HepG2 (cell line): ENCODE results near the gene APOC4. TPM values are rescaled to one million over a fixed set of nuclear protein-coding genes. Genes with fewer than 3 reads are reported as not detected.

Source experiments
- HOXA3 ChIP-seq: sonication (generic); formaldehyde crosslinking; IDR thresholded peaks from 2 replicates; pipeline ENCODE4 v1.5.0; 2020; ENCODE audit warnings: missing genetic modification reagents
- KDM2A ChIP-seq: sonication (generic); formaldehyde crosslinking; IDR thresholded peaks from 2 replicates; pipeline ENCODE4 v1.4.0; 2020; ENCODE audit warnings: low read depth, missing genetic modification reagents, borderline replicate concordance
- NFE2 ChIP-seq: sonication (generic); formaldehyde crosslinking; IDR thresholded peaks from 2 replicates; pipeline ENCODE4 v1.4.0; 2020; ENCODE audit warnings: missing genetic modification reagents
- PCBP1 ChIP-seq: fragments of 200-400 bp; formaldehyde crosslinking; IDR thresholded peaks from 2 replicates; pipeline ENCODE4 v1.6.1; 2017; ENCODE audit warnings: mild to moderate bottlenecking, low read depth, low read length, borderline replicate concordance
- POLR2A ChIP-seq, 2 experiments: IDR thresholded peaks; 2 replicates each; pipeline ENCODE4 v1.6.1; 2011; ENCODE audit warnings: low read depth in 2 of 2, low read length in 2 of 2, mild to moderate bottlenecking in 1 of 2, moderate library complexity in 1 of 2; ENCODE audit not compliant: insufficient read depth in 1 of 2
- POLR2AphosphoS2 ChIP-seq: IDR thresholded peaks from 2 replicates; pipeline ENCODE4 v1.6.1; 2011; ENCODE audit warnings: low read depth, low read length, improper control_type of control experiment
- POLR2AphosphoS5 ChIP-seq: IDR thresholded peaks from 2 replicates; pipeline ENCODE4 v1.6.1; 2012; ENCODE audit warnings: low read depth, low read length
- RARG ChIP-seq: sonication (generic); formaldehyde crosslinking; IDR thresholded peaks from 2 replicates; pipeline ENCODE4 v1.4.0; 2020; ENCODE audit warnings: low read depth, mild to moderate bottlenecking, missing genetic modification reagents
- RBAK ChIP-seq: sonication (generic); formaldehyde crosslinking; IDR thresholded peaks from 2 replicates; pipeline ENCODE4 v1.5.1; 2020; ENCODE audit warnings: mild to moderate bottlenecking, missing genetic modification reagents
- SAFB2 ChIP-seq: sonication (generic); formaldehyde crosslinking; IDR thresholded peaks from 2 replicates; pipeline ENCODE4 v1.5.1; 2020; ENCODE audit warnings: missing genetic modification reagents, low read depth, mild to moderate bottlenecking, borderline replicate concordance
- SATB2 ChIP-seq: sonication (generic); formaldehyde crosslinking; IDR thresholded peaks from 2 replicates; pipeline ENCODE4 v1.5.0; 2020; ENCODE audit warnings: missing genetic modification reagents
- TSC22D2 ChIP-seq: sonication (generic); formaldehyde crosslinking; IDR thresholded peaks from 2 replicates; pipeline ENCODE4 v1.5.1; 2020; ENCODE audit warnings: missing genetic modification reagents, mild to moderate bottlenecking, borderline replicate concordance
- ZBTB8A ChIP-seq: sonication (generic); formaldehyde crosslinking; IDR thresholded peaks from 2 replicates; pipeline ENCODE4 v1.4.0; 2020; ENCODE audit warnings: mild to moderate bottlenecking, low read depth, missing genetic modification reagents, borderline replicate concordance
- ZIK1 ChIP-seq: sonication (generic); formaldehyde crosslinking; IDR thresholded peaks from 2 replicates; pipeline ENCODE4 v1.5.0; 2020; ENCODE audit warnings: mild to moderate bottlenecking, low read depth, missing genetic modification reagents, borderline replicate concordance
- ZMAT3 ChIP-seq: sonication (generic); formaldehyde crosslinking; conservative IDR thresholded peaks from 2 replicates; pipeline ENCODE4 v1.7.0; 2021; ENCODE audit warnings: missing genetic modification reagents
- ZNF382 ChIP-seq: sonication (generic); formaldehyde crosslinking; IDR thresholded peaks from 2 replicates; pipeline ENCODE4 v1.5.0; 2020; ENCODE audit warnings: missing genetic modification reagents, mild to moderate bottlenecking, borderline replicate concordance
- ZNF598 ChIP-seq: sonication (generic); formaldehyde crosslinking; IDR thresholded peaks from 2 replicates; pipeline ENCODE4 v1.5.1; 2020; ENCODE audit warnings: mild to moderate bottlenecking, missing genetic modification reagents, borderline replicate concordance
- ZNF768 ChIP-seq: sonication (generic); formaldehyde crosslinking; IDR thresholded peaks from 2 replicates; pipeline ENCODE4 v1.4.0; 2020; ENCODE audit warnings: missing genetic modification reagents
- polyA plus RNA-seq, 8 experiments: library from polyadenylated mRNA; depleted of rRNA in 3 of 8; stranded (reverse) in 7 of 8; unstranded in 1 of 8; fragments of >200 nt; fragmentation: Illumina TruSeq in 4 of 8; extraction: Trizol in 4 of 8; gene quantifications; 2 replicates each; pipeline versions ENCODE4 v1.2.1 to v1.2.3, GENCODE V29; 2011 to 2016; ENCODE audit warnings: low read depth in 4 of 8, missing spikeins in 1 of 8, mixed read lengths in 1 of 8; ENCODE audit not compliant: insufficient read depth in 1 of 8
- total RNA-seq, 5 experiments: library from RNA; depleted of rRNA; stranded (reverse); fragments of >200 nt; fragmentation: Illumina TruSeq; extraction: Trizol; gene quantifications; 2 replicates each; pipeline ENCODE4 v1.2.3, GENCODE V29; 2016; ENCODE audit warnings: low read depth in 1 of 5
- TF ChIP-seq, protein P1 (sequence below): sonication (generic); formaldehyde crosslinking; IDR thresholded peaks from 2 replicates; pipeline ENCODE4 v1.8.1; 2023; ENCODE audit warnings: missing genetic modification reagents, mild to moderate bottlenecking, borderline replicate concordance
- TF ChIP-seq, protein P2 (sequence below): sonication (generic); formaldehyde crosslinking; conservative IDR thresholded peaks from 2 replicates; pipeline ENCODE4 v1.8.0; 2022; ENCODE audit warnings: low read depth, missing genetic modification reagents
- TF ChIP-seq, protein P3 (sequence below): sonication (generic); formaldehyde crosslinking; IDR thresholded peaks from 2 replicates; pipeline ENCODE4 v1.5.0; 2020; ENCODE audit warnings: mild to moderate bottlenecking, missing genetic modification reagents
- TF ChIP-seq, protein P4 (sequence below): sonication (generic); formaldehyde crosslinking; IDR thresholded peaks from 2 replicates; pipeline ENCODE4 v1.4.0; 2020; ENCODE audit warnings: missing genetic modification reagents, borderline replicate concordance
- TF ChIP-seq, protein P5 (sequence below): sonication (generic); formaldehyde crosslinking; IDR thresholded peaks from 2 replicates; pipeline ENCODE4 v1.4.0; 2020; ENCODE audit warnings: mild to moderate bottlenecking, missing genetic modification reagents

APOC4 gene
- total and polyA plus RNA-seq, 2 of the 13 experiments (the other 11 are each of a cell fraction or from before 2014, with no cell fraction given): 0.46 TPM; not detected in 1

DNA sequence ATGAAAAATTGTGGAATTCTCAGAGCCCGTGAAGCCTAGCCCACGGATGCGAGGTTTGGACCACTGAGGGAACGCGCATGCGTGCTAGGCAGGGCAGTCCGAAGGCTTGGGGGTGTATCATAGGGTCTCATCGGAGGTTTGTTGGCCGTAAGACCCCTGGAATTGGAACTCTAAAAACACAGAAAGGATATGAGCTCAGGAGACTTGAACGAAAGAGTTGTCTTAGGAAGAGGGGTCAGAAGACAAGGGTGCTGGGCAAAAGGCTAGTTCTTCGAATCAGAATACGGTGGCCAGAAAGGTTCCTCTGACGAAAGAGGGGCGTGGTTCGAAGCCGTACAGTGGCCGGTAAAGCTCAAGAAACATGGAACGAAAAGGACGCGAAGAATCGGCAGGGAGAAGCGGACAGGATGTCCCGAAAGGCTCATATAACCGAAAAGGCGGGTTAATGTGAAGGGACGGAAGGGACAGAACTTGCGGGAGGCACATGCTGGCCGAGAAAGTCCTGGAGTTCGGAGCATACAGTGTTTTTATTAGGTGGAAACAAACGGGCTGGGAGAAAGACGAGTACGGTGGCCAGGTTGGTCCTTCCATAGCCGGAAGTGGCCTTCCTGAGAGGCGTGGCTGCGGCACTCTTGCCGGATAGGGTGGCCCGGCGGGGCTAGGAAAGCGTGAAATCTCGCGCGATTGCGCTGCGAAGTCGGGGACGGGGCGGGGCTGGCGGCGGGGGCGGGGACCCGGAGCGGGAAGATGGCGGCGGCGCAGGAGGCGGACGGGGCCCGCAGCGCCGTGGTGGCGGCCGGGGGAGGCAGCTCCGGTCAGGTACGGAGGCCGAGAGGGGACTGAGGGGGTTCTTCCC lies 12.8 kb downstream of the APOC4 start, which contains the start of gene CLPTM1 (continued):
- TF ChIP-seq, protein P1, sequence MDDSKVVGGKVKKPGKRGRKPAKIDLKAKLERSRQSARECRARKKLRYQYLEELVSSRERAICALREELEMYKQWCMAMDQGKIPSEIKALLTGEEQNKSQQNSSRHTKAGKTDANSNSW: no peak
- TF ChIP-seq ZBTB8A (CRISPR knock-in tag): no peak
- TF ChIP-seq POLR2AphosphoS2: peak; percentile 63; the same call in 1 of the 2 replicates
- no peak for TF ChIP-seq SATB2 (CRISPR knock-in tag)
- no peak for TF ChIP-seq ZNF382
- TF ChIP-seq ZNF598: no peak
- no peak for TF ChIP-seq ZMAT3 (CRISPR knock-in tag)
- TF ChIP-seq NFE2 (CRISPR knock-in tag): no peak
- TF ChIP-seq ZIK1 (CRISPR knock-in tag): no peak; the same call in 1 of the 2 replicates
- TF ChIP-seq HOXA3 (CRISPR knock-in tag): peak; percentile 76; the same call in 1 of the 2 replicates
- TF ChIP-seq POLR2AphosphoS5: peak; percentile 71
- TF ChIP-seq, protein P2, sequence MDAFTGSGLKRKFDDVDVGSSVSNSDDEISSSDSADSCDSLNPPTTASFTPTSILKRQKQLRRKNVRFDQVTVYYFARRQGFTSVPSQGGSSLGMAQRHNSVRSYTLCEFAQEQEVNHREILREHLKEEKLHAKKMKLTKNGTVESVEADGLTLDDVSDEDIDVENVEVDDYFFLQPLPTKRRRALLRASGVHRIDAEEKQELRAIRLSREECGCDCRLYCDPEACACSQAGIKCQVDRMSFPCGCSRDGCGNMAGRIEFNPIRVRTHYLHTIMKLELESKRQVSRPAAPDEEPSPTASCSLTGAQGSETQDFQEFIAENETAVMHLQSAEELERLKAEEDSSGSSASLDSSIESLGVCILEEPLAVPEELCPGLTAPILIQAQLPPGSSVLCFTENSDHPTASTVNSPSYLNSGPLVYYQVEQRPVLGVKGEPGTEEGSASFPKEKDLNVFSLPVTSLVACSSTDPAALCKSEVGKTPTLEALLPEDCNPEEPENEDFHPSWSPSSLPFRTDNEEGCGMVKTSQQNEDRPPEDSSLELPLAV (CRISPR knock-in tag): no peak
- no peak for TF ChIP-seq TSC22D2
- peak; percentile 11; the same call in 1 of the 2 replicates for TF ChIP-seq ZNF768 (CRISPR knock-in tag)
- TF ChIP-seq, protein P3, sequence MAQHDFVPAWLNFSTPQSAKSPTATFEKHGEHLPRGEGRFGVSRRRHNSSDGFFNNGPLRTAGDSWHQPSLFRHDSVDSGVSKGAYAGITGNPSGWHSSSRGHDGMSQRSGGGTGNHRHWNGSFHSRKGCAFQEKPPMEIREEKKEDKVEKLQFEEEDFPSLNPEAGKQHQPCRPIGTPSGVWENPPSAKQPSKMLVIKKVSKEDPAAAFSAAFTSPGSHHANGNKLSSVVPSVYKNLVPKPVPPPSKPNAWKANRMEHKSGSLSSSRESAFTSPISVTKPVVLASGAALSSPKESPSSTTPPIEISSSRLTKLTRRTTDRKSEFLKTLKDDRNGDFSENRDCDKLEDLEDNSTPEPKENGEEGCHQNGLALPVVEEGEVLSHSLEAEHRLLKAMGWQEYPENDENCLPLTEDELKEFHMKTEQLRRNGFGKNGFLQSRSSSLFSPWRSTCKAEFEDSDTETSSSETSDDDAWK: no peak
- no peak for TF ChIP-seq PCBP1
- no peak for TF ChIP-seq RARG
- TF ChIP-seq POLR2A (IDR thresholded peaks at IDR 0.05; ENCODE audit: insufficient read depth in 1 of 2, low read depth in 2 of 2, low read length in 2 of 2): peak; percentile 77 to 85
- TF ChIP-seq SAFB2 (CRISPR knock-in tag): no peak
- TF ChIP-seq, protein P4, sequence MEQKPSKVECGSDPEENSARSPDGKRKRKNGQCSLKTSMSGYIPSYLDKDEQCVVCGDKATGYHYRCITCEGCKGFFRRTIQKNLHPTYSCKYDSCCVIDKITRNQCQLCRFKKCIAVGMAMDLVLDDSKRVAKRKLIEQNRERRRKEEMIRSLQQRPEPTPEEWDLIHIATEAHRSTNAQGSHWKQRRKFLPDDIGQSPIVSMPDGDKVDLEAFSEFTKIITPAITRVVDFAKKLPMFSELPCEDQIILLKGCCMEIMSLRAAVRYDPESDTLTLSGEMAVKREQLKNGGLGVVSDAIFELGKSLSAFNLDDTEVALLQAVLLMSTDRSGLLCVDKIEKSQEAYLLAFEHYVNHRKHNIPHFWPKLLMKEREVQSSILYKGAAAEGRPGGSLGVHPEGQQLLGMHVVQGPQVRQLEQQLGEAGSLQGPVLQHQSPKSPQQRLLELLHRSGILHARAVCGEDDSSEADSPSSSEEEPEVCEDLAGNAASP (CRISPR knock-in tag): no peak
- TF ChIP-seq RBAK (CRISPR knock-in tag): 0 out of 2 replicates have a peak, but pooled peaks have one; percentile 23
- TF ChIP-seq, protein P5, sequence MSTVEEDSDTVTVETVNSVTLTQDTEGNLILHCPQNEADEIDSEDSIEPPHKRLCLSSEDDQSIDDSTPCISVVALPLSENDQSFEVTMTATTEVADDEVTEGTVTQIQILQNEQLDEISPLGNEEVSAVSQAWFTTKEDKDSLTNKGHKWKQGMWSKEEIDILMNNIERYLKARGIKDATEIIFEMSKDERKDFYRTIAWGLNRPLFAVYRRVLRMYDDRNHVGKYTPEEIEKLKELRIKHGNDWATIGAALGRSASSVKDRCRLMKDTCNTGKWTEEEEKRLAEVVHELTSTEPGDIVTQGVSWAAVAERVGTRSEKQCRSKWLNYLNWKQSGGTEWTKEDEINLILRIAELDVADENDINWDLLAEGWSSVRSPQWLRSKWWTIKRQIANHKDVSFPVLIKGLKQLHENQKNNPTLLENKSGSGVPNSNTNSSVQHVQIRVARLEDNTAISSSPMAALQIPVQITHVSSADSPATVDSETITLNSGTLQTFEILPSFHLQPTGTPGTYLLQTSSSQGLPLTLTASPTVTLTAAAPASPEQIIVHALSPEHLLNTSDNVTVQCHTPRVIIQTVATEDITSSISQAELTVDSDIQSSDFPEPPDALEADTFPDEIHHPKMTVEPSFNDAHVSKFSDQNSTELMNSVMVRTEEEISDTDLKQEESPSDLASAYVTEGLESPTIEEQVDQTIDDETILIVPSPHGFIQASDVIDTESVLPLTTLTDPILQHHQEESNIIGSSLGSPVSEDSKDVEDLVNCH (CRISPR knock-in tag): no peak; the same call in 1 of the 2 replicates
- TF ChIP-seq KDM2A (CRISPR knock-in tag): peak; percentile 94; the same call in 1 of the 2 replicates
